T-cell (primary cell): ENCODE data around the gene ARAP1. TPM values are rescaled to one million over a fixed set of nuclear protein-coding genes. Genes with fewer than 3 reads are reported as not detected.

ENCODE experiments used
- ATAC-seq, 4 experiments: fragments of 200-7000 bp in 3 of 4; fragments of 150-1000 bp in 1 of 4; cut with Tn5 transposase; replicated peaks in 1 of 4; 1 replicate in 3 of 4; 2 replicates in 1 of 4; pipeline ENCODE4 v1.10.0; 2021; ENCODE audit warnings: moderate library complexity in 3 of 4, mild to moderate bottlenecking in 2 of 4, moderate number of reproducible peaks in 1 of 4
- CTCF ChIA-PET, 2 donors: fragments of 300-600 bp; sonication (Branson Sonifier 250); formaldehyde crosslinking; loops; one replicate each; lab custom pipeline; 2022; ENCODE audit warnings: antibody characterized with exemption in 2 of 2; lab: Charles Lee
- POLR2A ChIA-PET, 2 donors: fragments of 300-600 bp; sonication (Branson Sonifier 250); formaldehyde crosslinking; loops; one replicate each; lab custom pipeline; 2022; ENCODE audit warnings: antibody characterized with exemption in 2 of 2; lab: Charles Lee
- DNase-seq, 35 experiments: peaks; one replicate each; pipeline versions ENCODE4 v3.0.0 to v3.0.0-alpha.2; 2013 to 2023
- H3K27ac ChIP-seq: one replicate; pipeline ENCODE4 v1.5.1; 2013; ENCODE audit warnings: low read length
- H3K27me3 ChIP-seq, 2 experiments: replicated peaks in 1 of 2; 1 replicate in 1 of 2; 2 replicates in 1 of 2; pipeline versions ENCODE4 v1.6.1 to v1.7.0; 2013; ENCODE audit warnings: low read length in 1 of 2, mixed read lengths in 1 of 2; ENCODE audit not compliant: control insufficient read depth in 2 of 2, insufficient read depth in 2 of 2; ENCODE audit errors: extremely low read depth in 1 of 2
- H3K36me3 ChIP-seq, 2 donors: 1 replicate in 1 of 2; 2 replicates in 1 of 2; pipeline versions ENCODE4 v1.6.1 to v1.7.0; 2013; ENCODE audit warnings: low read length in 1 of 2; ENCODE audit not compliant: control insufficient read depth in 2 of 2, insufficient read depth in 1 of 2; ENCODE audit errors: extremely low read depth in 1 of 2
- H3K4me1 ChIP-seq, 2 experiments: 1 replicate in 1 of 2; 2 replicates in 1 of 2; pipeline versions ENCODE4 v1.6.1 to v1.7.0; 2013; ENCODE audit warnings: low read length in 2 of 2, mixed read lengths in 1 of 2; ENCODE audit not compliant: insufficient read depth in 2 of 2, control insufficient read depth in 1 of 2; ENCODE audit errors: extremely low read depth in 1 of 2
- H3K4me3 ChIP-seq, 2 donors: 1 replicate in 1 of 2; 2 replicates in 1 of 2; pipeline versions ENCODE4 v1.5.1 to v1.7.0; 2013; ENCODE audit warnings: mild to moderate bottlenecking in 2 of 2, low read length in 1 of 2, moderate library complexity in 1 of 2; ENCODE audit not compliant: control insufficient read depth in 1 of 2; ENCODE audit errors: extremely low read depth in 1 of 2
- H3K9me3 ChIP-seq: 2 replicates; pipeline ENCODE4 v1.7.0; 2013
- H3K27ac Mint-ChIP-seq, 2 donors: one replicate each; pipeline ENCODE4 v1.8.0; 2020 to 2021; ENCODE audit warnings: mild to moderate bottlenecking in 2 of 2, mixed read lengths in 2 of 2
- H3K27me3 Mint-ChIP-seq, 2 donors: one replicate each; pipeline ENCODE4 v1.8.0; 2021 to 2022; ENCODE audit warnings: mixed read lengths in 2 of 2
- H3K36me3 Mint-ChIP-seq: one replicate; pipeline ENCODE4 v1.8.0; 2021; ENCODE audit warnings: mixed read lengths
- H3K4me1 Mint-ChIP-seq, 3 donors: one replicate each; pipeline ENCODE4 v1.8.0; 2020 to 2022; ENCODE audit warnings: mixed read lengths in 3 of 3, mild to moderate bottlenecking in 1 of 3
- H3K4me3 Mint-ChIP-seq, 3 donors: one replicate each; pipeline ENCODE4 v1.8.0; 2020 to 2022; ENCODE audit warnings: mild to moderate bottlenecking in 3 of 3, mixed read lengths in 3 of 3, moderate library complexity in 3 of 3
- H3K9me3 Mint-ChIP-seq, 3 donors: one replicate each; pipeline ENCODE4 v1.8.0; 2020 to 2022; ENCODE audit warnings: mixed read lengths in 3 of 3
- WGBS: methylation state at CpG from one replicate; pipeline ENCODE4 v1.1.5; 2013; ENCODE audit warnings: missing lambda C conversion rate; ENCODE audit not compliant: insufficient coverage; 5-methylcytosine and 5-hydroxymethylcytosine counted together
- total RNA-seq, 35 experiments: library from RNA in 6 of 35; stranded (reverse) in 6 of 35; fragments of 120-200 nt in 1 of 35; gene quantifications; one replicate each; pipeline versions ENCODE4 v1.2.1 to v1.2.4 and lab custom pipeline; 2013 to 2026

Gene ARAP1
- total RNA-seq, 5 donors from 2014 or later (not counting 1 experiment from before 2014, with no cell fraction given) = 117 to 162 (median 148) TPM

DNA sequence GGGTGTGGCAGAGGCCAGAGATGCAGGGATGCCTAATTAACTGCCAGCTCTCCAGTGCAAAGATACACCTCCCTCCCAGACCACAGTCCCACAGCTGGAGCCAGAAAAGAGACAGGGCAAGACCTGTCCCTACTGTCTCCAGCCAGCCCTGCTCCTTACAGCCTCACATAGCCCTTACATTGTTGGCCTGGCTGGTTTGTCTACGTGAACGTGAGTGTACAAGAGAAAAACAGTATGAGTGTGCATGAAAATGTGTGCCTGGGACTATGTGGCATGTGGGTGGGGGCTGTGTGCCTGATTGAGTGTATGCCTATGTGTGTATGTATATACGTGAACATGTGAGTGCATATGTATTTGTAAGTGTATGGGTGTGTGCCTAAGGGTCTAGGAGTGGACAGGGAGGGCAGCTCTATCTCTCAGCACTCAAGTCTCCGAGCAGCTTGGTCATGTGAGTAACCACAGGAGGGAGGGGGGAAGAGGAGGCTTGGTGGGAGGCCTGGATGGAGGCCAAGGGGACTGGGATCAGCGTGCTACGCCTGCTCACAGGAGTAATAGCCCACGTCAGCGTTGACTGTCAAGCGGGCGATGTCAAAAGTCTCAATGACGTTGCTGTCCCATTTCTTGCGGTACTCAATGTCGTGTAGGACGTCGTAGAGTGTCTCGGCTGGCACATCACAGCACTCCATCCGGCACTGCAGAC, 6.6 kb upstream of the ARAP1 start:
- ChIA-PET POLR2A (no interaction called here), CTCF (interaction anchor here in 1 of 2 donors (0.9 kb wide), 1 partner anchor 22 kb away, joined by 3 read pairs; no protein-coding TSS in a partner anchor)
- Histone ChIP-seq H3K36me3 (peaks cover 0 to 9% of the 10 kb centered on the region in 2 donors), H3K27ac (no peak overlapping the region), H3K4me3 (no peak overlapping the region), H3K9me3 (no peaks in the 10 kb centered on the region), H3K27me3 (no peaks in the 10 kb centered on the region), H3K4me1 (peaks cover 0 to 4% of the 10 kb centered on the region in 2 experiments)
- Mint-ChIP-seq H3K27ac (no peak overlapping the region), H3K4me1 (peaks cover 13 to 17% (median 14%) of the 10 kb centered on the region in 3 donors), H3K27me3 (no peaks in the 10 kb centered on the region), H3K9me3 (no peaks in the 10 kb centered on the region), H3K36me3 (peaks cover 24% of the 10 kb centered on the region), H3K4me3 (no peak overlapping the region)
- DNase-seq = no peak
- ATAC-seq = no peak
- 86% methylated on average over 17 of the region's 17 CpGs for WGBS

DNA sequence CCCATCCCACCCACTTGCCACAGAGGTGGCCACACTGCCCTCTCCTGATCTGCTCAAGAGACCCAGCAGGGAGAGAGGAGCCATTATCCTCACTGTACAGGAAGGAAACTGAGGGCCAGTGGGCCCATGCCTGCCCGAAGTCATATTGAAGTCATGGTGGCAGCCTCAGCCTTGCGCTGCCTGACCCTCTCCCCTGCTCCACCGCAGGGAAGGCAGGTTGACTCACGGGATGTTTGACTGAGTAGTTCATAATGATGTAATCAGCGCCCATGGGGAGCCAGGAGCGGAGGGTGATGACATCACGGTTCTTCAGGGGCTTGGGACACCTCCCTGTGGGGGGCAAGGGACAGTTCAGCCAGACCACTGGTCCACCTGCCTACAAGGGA, 6.1 kb upstream of the ARAP1 start:
- peaks cover 24% of the 10 kb centered on the region for H3K36me3 Mint-ChIP-seq
- WGBS = 73% methylated on average over 3 of the region's 7 CpGs
- Histone ChIP-seq H3K4me3 (no peak overlapping the region), H3K36me3 (peaks cover 0 to 9% of the 10 kb centered on the region in 2 donors), H3K9me3 (no peaks in the 10 kb centered on the region), H3K27me3 (no peaks in the 10 kb centered on the region), H3K4me1 (peaks cover 0 to 7% of the 10 kb centered on the region in 2 experiments), H3K27ac (no peak overlapping the region)
- H3K27me3 Mint-ChIP-seq = no peaks in the 10 kb centered on the region
- ChIA-PET POLR2A (no interaction called here), CTCF (no interaction called here)
- no peak for DNase-seq
- H3K9me3 Mint-ChIP-seq = no peaks in the 10 kb centered on the region
- no peak overlapping the region for H3K4me3 Mint-ChIP-seq
- no peak overlapping the region for H3K27ac Mint-ChIP-seq
- peaks cover 10 to 14% (median 14%) of the 10 kb centered on the region in 3 donors for H3K4me1 Mint-ChIP-seq
- no peak for ATAC-seq

DNA sequence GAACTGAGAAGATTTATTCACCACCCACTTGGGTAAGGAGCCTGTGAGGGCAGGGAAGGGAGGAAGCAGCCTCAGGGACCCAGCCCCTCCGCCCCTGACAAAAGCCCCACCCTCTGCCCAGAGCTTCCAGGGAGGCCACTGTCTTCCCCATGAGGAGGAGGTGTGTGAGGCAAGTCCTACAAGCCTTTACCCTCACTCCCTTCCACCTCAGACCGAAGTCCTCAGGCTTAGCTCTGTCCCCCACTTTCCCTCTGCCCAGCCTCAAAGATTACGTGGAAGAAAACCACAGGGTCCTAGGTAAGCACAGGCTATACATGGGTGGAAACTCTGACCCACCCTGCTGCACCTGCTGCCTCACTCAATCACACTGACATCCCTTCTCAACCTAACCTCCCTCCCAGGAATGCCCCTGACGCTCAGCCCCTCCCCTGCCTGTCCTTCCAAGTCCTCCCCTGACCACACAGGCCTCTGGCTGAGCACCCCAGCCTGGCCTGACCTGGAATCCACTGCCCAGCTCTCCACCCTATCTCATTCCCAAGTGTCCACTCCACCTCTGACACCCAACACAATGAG, 3.6 kb upstream of the ARAP1 start:
- Mint-ChIP-seq H3K36me3 (peaks cover 24% of the 10 kb centered on the region), H3K4me1 (peaks cover 17 to 27% (median 23%) of the 10 kb centered on the region in 3 donors), H3K27me3 (no peaks in the 10 kb centered on the region), H3K9me3 (no peaks in the 10 kb centered on the region), H3K4me3 (no peak overlapping the region), H3K27ac (no peak overlapping the region)
- ChIA-PET CTCF (no interaction called here), POLR2A (no interaction called here)
- WGBS = 88% methylated on average over 3 of the region's 4 CpGs
- peaks cover 11 to 26% of the 10 kb centered on the region in 2 experiments for H3K4me1 ChIP-seq
- no peaks in the 10 kb centered on the region for H3K27me3 ChIP-seq
- H3K9me3 ChIP-seq = no peaks in the 10 kb centered on the region
- H3K36me3 ChIP-seq = peaks cover 0 to 9% of the 10 kb centered on the region in 2 donors
- ATAC-seq (no peak), DNase-seq (no peak)
- H3K27ac ChIP-seq = no peak overlapping the region
- no peak overlapping the region for H3K4me3 ChIP-seq

DNA sequence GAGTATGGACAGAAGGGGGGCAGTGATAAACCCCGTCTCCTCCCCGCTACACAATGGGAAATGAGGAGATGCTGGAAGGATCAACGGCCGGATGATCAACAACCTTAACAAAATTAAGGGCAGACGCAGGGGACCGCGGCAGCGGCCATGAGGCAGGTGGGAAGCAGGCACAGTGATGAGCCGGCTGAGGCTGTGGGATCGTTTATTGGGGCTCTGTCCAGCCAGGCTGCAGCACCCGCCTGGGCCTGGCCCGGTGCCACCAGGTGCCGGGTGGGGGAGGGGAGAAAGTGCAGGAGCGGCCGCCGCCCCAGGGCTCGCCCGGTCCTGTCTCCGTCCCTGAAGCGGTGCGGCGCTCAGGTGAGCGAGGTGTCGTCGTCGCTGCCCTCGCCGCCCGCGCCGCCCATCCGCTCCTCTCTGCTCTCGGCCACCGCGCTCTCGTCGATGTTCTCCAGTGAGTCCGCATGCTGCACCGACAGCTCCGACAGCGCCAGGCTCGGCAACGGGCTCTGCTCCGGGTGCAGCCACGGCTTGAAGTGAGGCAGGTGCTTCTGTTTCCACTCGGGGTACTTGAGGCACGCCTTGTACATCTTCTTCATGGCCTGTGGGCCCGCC, 2.4 kb upstream of the ARAP1 start:
- ATAC-seq = no peak
- POLR2A ChIA-PET = interaction anchor here in 1 of 2 donors (0.5 kb wide), 1 partner anchor 41 kb away, joined by 3 read pairs; no protein-coding TSS in a partner anchor
- peaks cover 26 to 34% (median 32%) of the 10 kb centered on the region in 3 donors for H3K4me1 Mint-ChIP-seq

DNA sequence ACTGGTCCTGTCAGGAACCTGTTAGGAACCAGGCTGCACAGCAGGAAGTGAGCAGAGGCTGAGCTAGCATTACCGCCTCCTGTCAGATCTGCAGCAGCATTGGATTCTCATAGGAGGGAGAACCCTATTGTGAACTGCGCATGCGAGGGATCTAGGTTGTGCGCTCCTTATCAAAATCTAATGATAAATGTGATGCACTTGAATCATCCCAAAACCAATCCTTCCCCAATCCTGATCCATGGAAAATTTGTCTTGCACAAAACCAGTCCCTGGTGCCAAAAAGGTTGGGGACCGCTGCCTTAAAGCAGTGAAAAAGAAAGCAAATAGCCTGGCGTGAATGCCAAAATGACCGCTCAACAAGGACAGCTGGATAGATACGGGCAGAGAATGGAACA, 1.9 kb upstream of the ARAP1 start:
- Mint-ChIP-seq H3K27me3 (no peaks in the 10 kb centered on the region), H3K9me3 (no peaks in the 10 kb centered on the region), H3K27ac (peak overlapping the region in 1 of 2 donors; percentile 34), H3K4me1 (peaks cover 30 to 38% (median 36%) of the 10 kb centered on the region in 3 donors), H3K4me3 (no peak overlapping the region), H3K36me3 (peaks cover 26% of the 10 kb centered on the region)
- no peak for ATAC-seq
- ChIA-PET CTCF (no interaction called here), POLR2A (interaction anchor here in 1 of 2 donors (0.5 kb wide), 1 partner anchor 41 kb away, joined by 3 read pairs; no protein-coding TSS in a partner anchor)
- H3K4me1 ChIP-seq = peaks cover 11 to 37% of the 10 kb centered on the region in 2 experiments
- H3K9me3 ChIP-seq = no peaks in the 10 kb centered on the region
- H3K4me3 ChIP-seq = no peak overlapping the region
- no peak for DNase-seq
- peaks cover 0 to 9% of the 10 kb centered on the region in 2 donors for H3K36me3 ChIP-seq
- H3K27me3 ChIP-seq = no peaks in the 10 kb centered on the region
- WGBS = 97% methylated on average over 4 of the region's 8 CpGs
- no peak overlapping the region for H3K27ac ChIP-seq

More for the DNA sequence above, 2.4 kb upstream of the ARAP1 start:
- WGBS = 97% methylated on average over 44 of the region's 48 CpGs
- Mint-ChIP-seq H3K4me3 (no peak overlapping the region), H3K36me3 (peaks cover 24% of the 10 kb centered on the region), H3K27me3 (no peaks in the 10 kb centered on the region), H3K9me3 (no peaks in the 10 kb centered on the region), H3K27ac (peak overlapping the region in 1 of 2 donors; percentile 34)
- Histone ChIP-seq H3K9me3 (no peaks in the 10 kb centered on the region), H3K27ac (no peak overlapping the region), H3K4me1 (peaks cover 11 to 37% of the 10 kb centered on the region in 2 experiments), H3K27me3 (no peaks in the 10 kb centered on the region), H3K36me3 (peaks cover 0 to 9% of the 10 kb centered on the region in 2 donors), H3K4me3 (no peak overlapping the region)
- CTCF ChIA-PET = no interaction called here
- DNase-seq = no peak
